OCI-LY3 (cell line): Measurements from ENCODE around the gene LYST.

Experiments used
- EZH2phosphoT487 ChIP-seq: fragments of 200-600 bp; shearing (Covaris generic); IDR thresholded peaks from 2 replicates; pipeline ENCODE4 v1.6.1; 2018; ENCODE audit warnings: antibody characterized with exemption, mixed run types, low read depth
- TF ChIP-seq, protein P1 (sequence below): fragments of 200-600, 300-600 bp; sonication (generic); IDR thresholded peaks from 2 replicates; pipeline ENCODE4 v1.5.1; 2014; ENCODE audit warnings: antibody characterized with exemption, low read length, low read depth

DNA sequence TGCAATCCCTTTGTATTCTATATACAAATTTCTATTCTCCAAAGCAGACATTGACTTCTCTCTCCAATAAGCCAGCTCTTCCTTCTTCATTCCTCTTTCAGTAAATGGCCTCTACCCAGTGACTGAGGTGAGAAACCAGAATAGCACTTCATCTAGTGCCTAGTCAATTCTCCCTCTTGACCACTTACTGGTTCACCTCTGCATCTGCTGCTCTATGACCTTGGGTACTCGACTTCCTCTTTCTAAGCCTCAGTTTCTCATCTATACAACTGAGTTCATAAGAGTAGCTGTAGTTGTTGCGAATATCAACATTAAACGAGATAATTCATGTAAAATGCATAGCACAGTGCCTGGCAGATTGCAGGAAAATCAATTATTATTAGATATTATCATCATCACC is 12.4 kb downstream of the LYST start:
- TF ChIP-seq, protein P1, sequence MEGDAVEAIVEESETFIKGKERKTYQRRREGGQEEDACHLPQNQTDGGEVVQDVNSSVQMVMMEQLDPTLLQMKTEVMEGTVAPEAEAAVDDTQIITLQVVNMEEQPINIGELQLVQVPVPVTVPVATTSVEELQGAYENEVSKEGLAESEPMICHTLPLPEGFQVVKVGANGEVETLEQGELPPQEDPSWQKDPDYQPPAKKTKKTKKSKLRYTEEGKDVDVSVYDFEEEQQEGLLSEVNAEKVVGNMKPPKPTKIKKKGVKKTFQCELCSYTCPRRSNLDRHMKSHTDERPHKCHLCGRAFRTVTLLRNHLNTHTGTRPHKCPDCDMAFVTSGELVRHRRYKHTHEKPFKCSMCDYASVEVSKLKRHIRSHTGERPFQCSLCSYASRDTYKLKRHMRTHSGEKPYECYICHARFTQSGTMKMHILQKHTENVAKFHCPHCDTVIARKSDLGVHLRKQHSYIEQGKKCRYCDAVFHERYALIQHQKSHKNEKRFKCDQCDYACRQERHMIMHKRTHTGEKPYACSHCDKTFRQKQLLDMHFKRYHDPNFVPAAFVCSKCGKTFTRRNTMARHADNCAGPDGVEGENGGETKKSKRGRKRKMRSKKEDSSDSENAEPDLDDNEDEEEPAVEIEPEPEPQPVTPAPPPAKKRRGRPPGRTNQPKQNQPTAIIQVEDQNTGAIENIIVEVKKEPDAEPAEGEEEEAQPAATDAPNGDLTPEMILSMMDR, result no peak
- no peak for TF ChIP-seq EZH2phosphoT487
